WTC11 (cell line): ENCODE results near the gene HRG.

Experiments
- CTCF ChIP-seq: fragments of 200-600 bp; IDR thresholded peaks from 2 replicates; pipeline ENCODE4 v1.8.0; 2022; ENCODE audit warnings: antibody characterized with exemption
- E2F5 ChIP-seq: sonication (generic); formaldehyde crosslinking; IDR thresholded peaks from 2 replicates; pipeline ENCODE4 v1.8.1; 2022; ENCODE audit warnings: mild to moderate bottlenecking, moderate library complexity, missing genetic modification reagents
- ELF4 ChIP-seq: sonication (generic); formaldehyde crosslinking; IDR thresholded peaks from 2 replicates; pipeline ENCODE4 v1.8.1; 2022; ENCODE audit warnings: low read depth, mild to moderate bottlenecking, moderate library complexity, missing genetic modification reagents
- FOXP4 ChIP-seq: sonication (generic); formaldehyde crosslinking; IDR thresholded peaks from 2 replicates; pipeline ENCODE4 v1.8.0; 2022; ENCODE audit warnings: mild to moderate bottlenecking, missing genetic modification reagents
- HMGXB4 ChIP-seq: sonication (generic); formaldehyde crosslinking; IDR thresholded peaks from 2 replicates; pipeline ENCODE4 v1.8.1; 2023; ENCODE audit warnings: mild to moderate bottlenecking, moderate library complexity, missing genetic modification reagents
- JUN ChIP-seq: sonication (generic); formaldehyde crosslinking; IDR thresholded peaks from 2 replicates; pipeline ENCODE4 v1.8.0; 2023; ENCODE audit warnings: mild to moderate bottlenecking, missing genetic modification reagents
- KAT7 ChIP-seq: sonication (generic); formaldehyde crosslinking; IDR thresholded peaks from 2 replicates; pipeline ENCODE4 v1.8.1; 2023; ENCODE audit warnings: missing genetic modification reagents, mild to moderate bottlenecking, borderline replicate concordance
- MAX ChIP-seq: sonication (generic); formaldehyde crosslinking; IDR thresholded peaks from 2 replicates; pipeline ENCODE4 v1.8.0; 2022; ENCODE audit warnings: mild to moderate bottlenecking, missing genetic modification reagents
- NFE2L1 ChIP-seq: sonication (generic); formaldehyde crosslinking; IDR thresholded peaks from 2 replicates; pipeline ENCODE4 v1.8.1; 2023; ENCODE audit warnings: missing genetic modification reagents
- SP1 ChIP-seq: sonication (generic); formaldehyde crosslinking; conservative IDR thresholded peaks from 2 replicates; pipeline ENCODE4 v1.8.1; 2022; ENCODE audit warnings: missing genetic modification reagents
- USF2 ChIP-seq: sonication (generic); formaldehyde crosslinking; IDR thresholded peaks from 2 replicates; pipeline ENCODE4 v1.8.1; 2023; ENCODE audit warnings: mild to moderate bottlenecking, missing genetic modification reagents, moderate library complexity
- ZNF425 ChIP-seq: fragments of 250-450 bp; sonication (Bioruptor Pico); conservative IDR thresholded peaks from 2 replicates; pipeline ENCODE4 v1.9.0; 2021; ENCODE audit warnings: mild to moderate bottlenecking

GRCh38 chr3:186665625-186666188 is at the start of gene HRG:
- no peak for TF ChIP-seq SP1 (CRISPR knock-in tag)
- no peak for TF ChIP-seq CTCF
- TF ChIP-seq HMGXB4 (CRISPR knock-in tag): no peak
- TF ChIP-seq USF2 (CRISPR knock-in tag): no peak
- no peak for TF ChIP-seq ZNF425 (CRISPR knock-in tag)
- no peak for TF ChIP-seq JUN (CRISPR knock-in tag)
- no peak for TF ChIP-seq ELF4 (CRISPR knock-in tag)
- TF ChIP-seq KAT7 (CRISPR knock-in tag): no peak
- no peak for TF ChIP-seq E2F5 (CRISPR knock-in tag)
- TF ChIP-seq NFE2L1 (CRISPR knock-in tag): no peak
- TF ChIP-seq FOXP4 (CRISPR knock-in tag): no peak
- TF ChIP-seq MAX (CRISPR knock-in tag): no peak
